HG02970 (cell line): ENCODE data around the gene MYO1D.
A peak's percentile ranks its signal among the peaks of the same experiment; 100 is the strongest.

Experiments used
- ATAC-seq: cut with Tn5 transposase; IDR thresholded peaks from one replicate; pipeline ENCODE4 v1.9.1; 2021; ENCODE audit warnings: mild to moderate bottlenecking, moderate library complexity, moderate number of reproducible peaks; ENCODE audit not compliant: unreplicated experiment, low FRiP score

MYO1D gene

DNA sequence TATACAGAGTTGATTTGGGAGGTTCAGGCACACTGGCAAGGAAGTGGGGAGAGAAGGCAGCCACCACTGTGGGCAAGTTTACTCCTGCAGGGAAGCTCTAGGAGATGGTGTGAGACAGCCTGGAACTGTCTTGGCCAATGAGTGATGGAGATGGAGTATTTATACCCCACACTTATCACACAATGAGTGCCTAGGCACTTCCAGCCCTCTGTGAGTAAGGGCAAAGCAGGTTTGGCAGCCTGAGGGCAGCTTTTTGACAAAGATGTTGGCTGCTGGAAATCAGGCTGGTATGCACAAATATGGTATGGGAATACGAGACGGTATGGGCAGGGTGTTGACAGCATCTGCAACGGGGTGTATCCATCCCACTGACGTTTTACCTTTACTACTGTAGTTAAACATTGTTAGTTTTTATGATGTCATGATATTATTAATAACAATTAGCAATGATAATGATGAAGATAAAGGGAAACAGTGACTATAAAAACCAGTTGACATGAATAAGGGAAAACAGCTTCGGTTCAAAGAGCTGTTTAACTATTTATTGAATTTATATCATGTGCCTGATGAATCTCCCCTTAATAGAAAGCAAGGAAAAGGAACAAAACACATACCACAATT lies 240.2 kb downstream of the MYO1D start:
- no peak for ATAC-seq

- no peak for ATAC-seq
Measured at GRCh38 chr17:32634167-32634566, 242.8 kb downstream of the MYO1D start.

GRCh38 chr17:32631341-32632096 lies 245.4 kb downstream of the MYO1D start:
- ATAC-seq: no peak

DNA sequence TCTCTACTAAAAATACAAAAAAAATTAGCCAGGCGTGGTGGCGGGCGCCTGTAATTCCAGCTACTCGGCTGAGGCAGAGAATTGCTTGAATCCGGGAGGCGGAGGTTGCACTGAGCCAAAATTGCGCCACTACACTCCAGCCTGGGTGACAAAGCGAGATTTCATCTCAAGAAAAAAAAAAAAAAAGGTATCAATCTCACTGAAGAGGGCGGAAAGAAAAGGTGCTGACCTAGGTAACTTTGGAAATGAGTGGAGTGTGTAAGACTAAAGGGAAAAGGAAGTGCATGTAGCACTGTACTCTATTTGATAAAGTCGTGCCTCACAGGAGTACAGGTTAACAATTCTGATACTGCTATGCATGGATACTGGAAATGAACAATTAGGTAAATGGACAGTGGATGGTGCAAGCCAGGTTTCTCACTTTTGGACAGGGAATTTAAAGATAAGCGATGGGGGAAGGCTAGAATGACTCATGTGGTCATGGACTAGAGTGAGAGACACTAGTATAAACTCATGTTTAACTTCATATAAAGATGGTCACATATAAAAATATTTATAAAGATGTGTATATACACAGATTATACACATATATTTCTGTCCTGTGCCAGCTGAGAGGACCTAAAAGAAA lies 247.2 kb downstream of the MYO1D start:
- no peak for ATAC-seq

GRCh38 chr17:32628271-32629044 lies 248.5 kb downstream of the MYO1D start:
- ATAC-seq: no peak

GRCh38 chr17:32627239-32627996 lies 249.5 kb downstream of the MYO1D start:
- ATAC-seq: no peak

GRCh38 chr17:32626379-32626791 lies 250.5 kb downstream of the MYO1D start:
- no peak for ATAC-seq

GRCh38 chr17:32625971-32626370 lies 251.0 kb downstream of the MYO1D start:
- ATAC-seq: no peak

DNA sequence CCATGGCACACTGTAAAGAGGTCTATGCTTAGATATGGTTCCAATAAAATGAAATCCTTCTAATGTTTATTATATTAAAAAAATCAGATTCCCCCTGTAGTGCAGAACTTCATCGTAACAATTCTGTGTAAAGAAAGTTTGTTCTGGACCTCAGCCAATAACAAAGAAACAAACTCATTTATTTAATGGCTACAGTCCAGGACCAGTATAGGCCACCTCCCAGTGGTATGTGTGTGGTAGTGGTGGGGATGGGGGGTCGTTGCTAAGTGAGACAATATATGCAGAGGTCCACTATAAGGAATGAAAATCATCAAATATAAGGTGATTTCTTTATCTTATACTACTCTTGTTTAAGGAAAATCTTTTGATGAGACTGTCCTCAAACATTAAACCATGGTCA lies 253.7 kb downstream of the MYO1D start:
- no peak for ATAC-seq

DNA sequence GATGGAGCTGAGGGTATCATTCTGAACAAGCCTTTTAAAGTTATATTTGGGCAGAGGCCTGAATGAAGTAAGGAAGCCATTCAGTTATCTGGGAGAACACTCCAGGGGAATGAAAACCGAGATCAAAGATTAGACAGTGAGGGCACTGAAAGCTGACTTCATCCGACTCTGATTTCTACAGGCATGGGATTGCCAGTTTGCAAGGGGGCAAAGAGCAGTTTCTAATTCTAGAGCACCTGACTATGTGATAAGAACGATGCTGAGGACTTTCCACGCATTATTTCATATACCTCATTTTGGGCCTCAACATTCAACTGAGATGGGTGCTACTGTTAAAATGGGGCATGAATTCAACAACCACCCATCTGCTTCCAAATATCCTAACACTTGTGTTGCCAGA lies 254.4 kb downstream of the MYO1D start:
- no peak for ATAC-seq

GRCh38 chr17:32621612-32622312 lies 255.2 kb downstream of the MYO1D start:
- ATAC-seq: no peak

DNA sequence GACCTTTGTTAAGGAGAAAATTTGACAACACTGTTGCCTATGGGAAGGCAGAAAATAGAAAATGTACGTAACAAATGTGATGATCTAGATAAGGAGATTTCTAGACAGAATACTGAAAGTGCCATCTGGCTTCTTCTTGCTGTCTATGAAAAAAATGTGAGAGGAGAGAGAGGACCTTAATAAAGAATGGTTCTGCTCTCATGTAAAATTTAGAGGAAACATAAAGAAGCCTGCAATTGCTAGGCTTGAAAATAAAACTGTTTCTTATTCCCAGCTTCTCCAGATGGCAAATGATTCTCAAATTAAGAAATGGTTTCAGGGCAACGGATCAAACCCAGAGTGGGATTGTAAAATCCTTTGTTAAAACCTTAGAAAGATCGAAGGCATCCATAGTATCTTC lies 261.6 kb downstream of the MYO1D start:
- no peak for ATAC-seq

- ATAC-seq: no peak
Measured at GRCh38 chr17:32610943-32611342, 266.0 kb downstream of the MYO1D start.

GRCh38 chr17:32609884-32610650 lies 266.9 kb downstream of the MYO1D start:
- no peak for ATAC-seq

DNA sequence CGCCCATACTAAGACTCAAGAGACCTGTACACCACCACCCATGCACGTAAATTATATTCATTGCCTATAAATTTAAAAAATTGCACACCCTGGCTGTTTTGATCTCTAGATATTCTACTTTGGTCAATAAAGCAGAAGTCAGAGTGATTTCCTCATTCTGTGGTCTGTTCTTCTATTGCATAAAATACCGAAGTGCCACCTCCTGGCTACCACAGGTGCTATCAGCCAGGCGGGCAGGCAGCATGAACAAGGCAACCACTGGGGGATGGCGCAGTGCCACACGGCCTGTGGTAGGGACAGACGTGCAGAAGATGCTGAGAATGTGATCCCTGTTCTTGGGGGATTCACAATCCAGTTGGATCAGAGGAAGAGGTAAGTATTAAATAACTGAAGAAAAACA lies 267.8 kb downstream of the MYO1D start:
- ATAC-seq: peak; percentile 66

- no peak for ATAC-seq
Measured at GRCh38 chr17:32608267-32608666, 268.7 kb downstream of the MYO1D start.

DNA sequence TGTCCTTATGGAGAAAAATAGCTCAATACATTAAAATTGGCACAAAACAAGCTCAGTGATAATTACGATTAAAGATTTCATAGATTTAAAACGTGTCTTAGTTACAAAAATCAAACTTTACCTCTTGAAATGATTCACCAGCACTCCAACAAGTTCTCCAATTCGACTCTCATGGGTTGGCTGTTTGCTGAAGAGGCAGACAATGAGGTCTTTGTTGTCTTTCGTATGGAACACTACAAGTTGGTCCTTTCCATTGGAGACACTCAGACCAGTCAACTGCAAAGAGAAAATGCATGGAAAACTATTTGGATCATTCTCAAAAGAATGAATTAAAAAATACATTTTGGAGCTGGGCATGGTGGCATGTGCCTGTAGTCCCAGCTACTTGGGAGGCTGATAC lies 272.0 kb downstream of the MYO1D start:
- no peak for ATAC-seq

DNA sequence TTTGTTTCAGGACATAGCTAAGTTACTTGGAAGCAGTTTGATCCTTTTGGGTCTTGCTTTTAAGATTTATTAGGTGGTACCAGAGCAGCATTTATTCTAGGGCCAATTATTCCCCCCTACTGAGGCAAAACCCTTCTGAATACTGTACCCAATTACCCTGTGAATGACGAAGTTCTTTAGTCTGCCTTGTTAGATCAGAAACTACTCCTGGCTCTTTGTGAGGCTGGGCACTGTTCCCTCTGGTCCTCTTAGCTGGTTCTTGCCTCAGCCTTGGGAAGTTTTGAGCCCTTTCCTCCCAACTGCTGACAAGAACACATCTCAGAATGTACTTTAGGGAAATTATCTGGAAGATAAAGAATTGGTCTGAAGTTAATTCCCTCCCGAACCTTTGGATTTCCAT lies 274.5 kb downstream of the MYO1D start:
- no peak for ATAC-seq

- no peak for ATAC-seq
Measured at GRCh38 chr17:32601866-32602265, 275.1 kb downstream of the MYO1D start.
